ENCODE measurements around the gene ANKIB1. TPM values are rescaled to one million over a fixed set of nuclear protein-coding genes. Genes with fewer than 3 reads are reported as not detected.

Gene ANKIB1
- total RNA-seq, 1 experiment from 2014 or later: 57.2 TPM

DNA sequence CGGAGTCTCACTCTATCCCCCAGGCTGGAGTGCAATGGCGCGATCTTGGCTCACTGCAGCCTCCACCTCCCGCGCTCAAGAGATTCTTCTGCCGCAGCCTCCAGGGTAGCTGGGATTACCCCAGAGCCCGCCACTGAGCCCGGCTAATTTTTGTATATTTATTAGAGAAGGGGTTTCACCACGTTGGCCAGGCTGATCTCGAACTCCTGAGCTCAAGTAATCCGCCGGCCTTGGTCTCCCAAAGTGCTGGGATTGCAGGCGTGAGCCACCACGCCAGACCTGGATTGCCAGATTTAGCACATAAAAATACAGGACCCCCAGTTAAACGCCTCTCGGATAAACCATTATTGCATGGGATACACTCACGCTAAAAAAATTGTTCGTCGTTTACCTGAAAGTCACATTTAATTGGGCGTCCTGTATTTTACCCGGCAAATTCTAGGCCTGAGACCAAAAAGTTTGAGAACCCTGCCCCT is 201.1 kb downstream of the ANKIB1 start:
- POLR2A ChIA-PET: interaction anchor here (0.6 to 2.4 kb wide), 7 partner anchors 14 to 312 kb away, joined by 3 to 31 read pairs (median 11); partner anchors contain the start of genes ANKIB1, CYP51A1, KRIT1 and PEX1
- Mint-ChIP-seq H3K27ac (ENCODE audit: unreplicated experiment) (peak overlapping the region; percentile 86), H3K27me3 (ENCODE audit: insufficient read depth, unreplicated experiment) (no peaks in the 10 kb centered on the region), H3K4me3 (ENCODE audit: unreplicated experiment) (peak overlapping the region; percentile 82), H3K9me3 (ENCODE audit: unreplicated experiment) (peaks cover 26% of the 10 kb centered on the region), H3K4me1 (ENCODE audit: low read depth, unreplicated experiment) (peaks cover 9% of the 10 kb centered on the region), H3K36me3 (ENCODE audit: insufficient read depth, unreplicated experiment) (peaks cover 29% of the 10 kb centered on the region)
- intact Hi-C loops (cut with micrococcal nuclease; ENCODE audit: unreplicated experiment): loop anchor here (1.0 to 5.0 kb wide), 6 partner anchors 23 to 565 kb away; partner anchors contain the start of genes CYP51A1 and MTERF1
- Histone ChIP-seq H3K36me3 (ENCODE audit: control insufficient read depth, insufficient read depth, low read length) (peaks cover 2% of the 10 kb centered on the region), H3K4me3 (ENCODE audit: low read depth, low read length) (no peak overlapping the region; the same call in 1 of the 2 replicates), H3K27me3 (replicated peaks; ENCODE audit: control insufficient read depth, insufficient read depth, low read length) (no peaks in the 10 kb centered on the region), H3K4me1 (peaks cover 22% of the 10 kb centered on the region), H3K9me3 (peaks cover 14% of the 10 kb centered on the region)
- DNase-seq: no peak
- TF ChIP-seq, protein P1, sequence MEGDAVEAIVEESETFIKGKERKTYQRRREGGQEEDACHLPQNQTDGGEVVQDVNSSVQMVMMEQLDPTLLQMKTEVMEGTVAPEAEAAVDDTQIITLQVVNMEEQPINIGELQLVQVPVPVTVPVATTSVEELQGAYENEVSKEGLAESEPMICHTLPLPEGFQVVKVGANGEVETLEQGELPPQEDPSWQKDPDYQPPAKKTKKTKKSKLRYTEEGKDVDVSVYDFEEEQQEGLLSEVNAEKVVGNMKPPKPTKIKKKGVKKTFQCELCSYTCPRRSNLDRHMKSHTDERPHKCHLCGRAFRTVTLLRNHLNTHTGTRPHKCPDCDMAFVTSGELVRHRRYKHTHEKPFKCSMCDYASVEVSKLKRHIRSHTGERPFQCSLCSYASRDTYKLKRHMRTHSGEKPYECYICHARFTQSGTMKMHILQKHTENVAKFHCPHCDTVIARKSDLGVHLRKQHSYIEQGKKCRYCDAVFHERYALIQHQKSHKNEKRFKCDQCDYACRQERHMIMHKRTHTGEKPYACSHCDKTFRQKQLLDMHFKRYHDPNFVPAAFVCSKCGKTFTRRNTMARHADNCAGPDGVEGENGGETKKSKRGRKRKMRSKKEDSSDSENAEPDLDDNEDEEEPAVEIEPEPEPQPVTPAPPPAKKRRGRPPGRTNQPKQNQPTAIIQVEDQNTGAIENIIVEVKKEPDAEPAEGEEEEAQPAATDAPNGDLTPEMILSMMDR (IDR thresholded peaks at IDR 0.05; ENCODE audit: insufficient read depth in 1 of 2, low read depth in 1 of 2, low read length in 1 of 2, severe bottlenecking in 1 of 2, unreplicated experiment in 1 of 2): peak in 1 of 2 experiments; percentile 89
- CTCF ChIA-PET: interaction anchor here (0.6 to 3.5 kb wide), 15 partner anchors 14 to 616 kb away, joined by 3 to 74 read pairs (median 4); partner anchors contain the start of genes ANKIB1, CDK6, KRIT1 and MTERF1
- no TSS peak for BruUV-seq (replicated peaks)

DNA sequence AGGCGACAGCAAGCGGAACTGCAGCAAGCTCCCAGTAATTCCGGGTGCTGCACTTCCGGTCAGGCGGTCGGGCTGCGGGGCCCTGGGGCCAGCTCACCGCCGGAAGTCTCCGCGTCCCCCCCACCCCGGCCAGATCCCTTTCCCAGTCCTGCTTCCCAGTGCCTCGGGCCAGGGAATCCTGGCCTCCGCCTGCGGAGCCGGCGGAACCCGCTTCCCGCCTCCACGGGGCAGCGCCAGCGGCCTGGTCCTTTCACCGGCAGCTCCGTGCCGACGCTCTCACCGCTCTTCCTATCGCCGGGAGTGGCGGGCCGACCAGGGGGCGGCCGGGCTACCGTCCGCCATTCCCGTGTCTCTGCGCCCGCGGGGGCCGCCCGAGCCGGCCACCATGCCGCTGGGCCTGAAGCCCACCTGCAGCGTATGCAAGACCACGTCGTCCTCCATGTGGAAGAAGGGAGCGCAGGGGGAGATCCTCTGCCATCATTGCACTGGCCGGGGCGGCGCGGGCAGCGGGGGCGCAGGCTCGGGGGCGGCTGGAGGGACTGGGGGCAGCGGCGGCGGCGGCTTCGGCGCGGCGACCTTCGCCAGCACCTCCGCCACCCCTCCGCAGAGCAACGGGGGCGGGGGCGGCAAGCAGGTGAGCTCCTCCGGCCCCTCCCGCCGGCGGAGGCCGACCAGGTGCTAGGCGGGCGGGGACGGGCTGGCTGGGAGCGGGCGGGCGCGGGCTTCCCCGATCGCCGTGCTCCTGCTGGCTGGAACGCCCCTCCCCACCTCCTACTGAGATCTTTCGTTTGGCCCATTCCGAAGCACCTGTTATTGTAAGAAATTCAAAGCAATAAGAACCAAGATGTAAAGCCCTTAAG is 201.8 kb downstream of the ANKIB1 start, which contains the start of gene GATAD1:
Gene GATAD1 (plus strand): TSS at position 138 of the 860 bp plus-strand sequence. CDS start 248 bp downstream, at position 386.
- DNase-seq: peak; percentile 94 to 95
- peaks cover 9% of the 10 kb centered on the region for H3K4me1 Mint-ChIP-seq (ENCODE audit: low read depth, unreplicated experiment)
- H3K27me3 Mint-ChIP-seq (ENCODE audit: insufficient read depth, unreplicated experiment): no peaks in the 10 kb centered on the region

More for the DNA sequence above, 201.8 kb downstream of the ANKIB1 start, which contains the start of gene GATAD1:
- H3K36me3 Mint-ChIP-seq (ENCODE audit: insufficient read depth, unreplicated experiment): peaks cover 29% of the 10 kb centered on the region
- ChIA-PET CTCF (interaction anchor here (0.6 to 3.5 kb wide), 17 partner anchors 13 to 617 kb away, joined by 3 to 74 read pairs (median 4); partner anchors contain the start of genes ANKIB1, CDK6, KRIT1 and MTERF1), POLR2A (interaction anchor here (0.6 to 2.4 kb wide), 7 partner anchors 14 to 313 kb away, joined by 3 to 31 read pairs (median 11); partner anchors contain the start of genes ANKIB1, CYP51A1, KRIT1 and PEX1)
- H3K27ac Mint-ChIP-seq (ENCODE audit: unreplicated experiment): peak within 1 kb of the TSS; percentile 86
- H3K4me1 ChIP-seq: peaks cover 16% of the 10 kb centered on the region
- intact Hi-C loops (cut with micrococcal nuclease; ENCODE audit: unreplicated experiment): loop anchor here (1.0 to 5.0 kb wide), 7 partner anchors 17 to 565 kb away; partner anchors contain the start of genes CYP51A1 and MTERF1
- H3K27me3 ChIP-seq (replicated peaks; ENCODE audit: control insufficient read depth, insufficient read depth, low read length): no peaks in the 10 kb centered on the region
- peaks cover 20% of the 10 kb centered on the region for H3K9me3 Mint-ChIP-seq (ENCODE audit: unreplicated experiment)
- no TSS peak for BruUV-seq (replicated peaks)
- peaks cover 4% of the 10 kb centered on the region; the same call in 1 of the 2 replicates for H3K36me3 ChIP-seq (ENCODE audit: control insufficient read depth, insufficient read depth, low read length)
- TF ChIP-seq, protein P1 (IDR thresholded peaks at IDR 0.05; ENCODE audit: insufficient read depth in 1 of 2, low read depth in 1 of 2, low read length in 1 of 2, severe bottlenecking in 1 of 2, unreplicated experiment in 1 of 2): peak in 1 of 2 experiments; percentile 86
- peak within 1 kb of the TSS; percentile 82 for H3K4me3 Mint-ChIP-seq (ENCODE audit: unreplicated experiment)
- H3K9me3 ChIP-seq: peaks cover 8% of the 10 kb centered on the region; the same call in 1 of the 2 replicates
- peak within 1 kb of the TSS; percentile 89 for H3K4me3 ChIP-seq (ENCODE audit: low read depth, low read length)

All from Caco-2 (cell line).